Prostate gland (tissue), 2 donors: ENCODE data around the gene CNDP1.

Experiments used
- POLR2A ChIP-seq: fragments of 450-650 bp; IDR thresholded peaks from one replicate; pipeline ENCODE4 v1.6.1; 2016; ENCODE audit warnings: antibody characterized with exemption, mild to moderate bottlenecking
- TF ChIP-seq, protein P1 (sequence below), 4 experiments: fragments of 200-600 bp in 2 of 4; fragments of 450-650 bp in 2 of 4; sonication (generic) in 2 of 4; IDR thresholded peaks; 1 replicate in 3 of 4; 2 replicates in 1 of 4; pipeline ENCODE4 v1.5.1; 2016 to 2019; ENCODE audit warnings: antibody characterized with exemption in 4 of 4, mild to moderate bottlenecking in 2 of 4, moderate library complexity in 2 of 4

GRCh38 chr18:74516271-74517235, 17.7 kb upstream of the CNDP1 start:
- no peak for TF ChIP-seq POLR2A
- TF ChIP-seq, protein P1, sequence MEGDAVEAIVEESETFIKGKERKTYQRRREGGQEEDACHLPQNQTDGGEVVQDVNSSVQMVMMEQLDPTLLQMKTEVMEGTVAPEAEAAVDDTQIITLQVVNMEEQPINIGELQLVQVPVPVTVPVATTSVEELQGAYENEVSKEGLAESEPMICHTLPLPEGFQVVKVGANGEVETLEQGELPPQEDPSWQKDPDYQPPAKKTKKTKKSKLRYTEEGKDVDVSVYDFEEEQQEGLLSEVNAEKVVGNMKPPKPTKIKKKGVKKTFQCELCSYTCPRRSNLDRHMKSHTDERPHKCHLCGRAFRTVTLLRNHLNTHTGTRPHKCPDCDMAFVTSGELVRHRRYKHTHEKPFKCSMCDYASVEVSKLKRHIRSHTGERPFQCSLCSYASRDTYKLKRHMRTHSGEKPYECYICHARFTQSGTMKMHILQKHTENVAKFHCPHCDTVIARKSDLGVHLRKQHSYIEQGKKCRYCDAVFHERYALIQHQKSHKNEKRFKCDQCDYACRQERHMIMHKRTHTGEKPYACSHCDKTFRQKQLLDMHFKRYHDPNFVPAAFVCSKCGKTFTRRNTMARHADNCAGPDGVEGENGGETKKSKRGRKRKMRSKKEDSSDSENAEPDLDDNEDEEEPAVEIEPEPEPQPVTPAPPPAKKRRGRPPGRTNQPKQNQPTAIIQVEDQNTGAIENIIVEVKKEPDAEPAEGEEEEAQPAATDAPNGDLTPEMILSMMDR (IDR thresholded peaks at IDR 0.05) = no peak
